Ectodermal cell (in vitro differentiated cells): ENCODE data around the gene THBS1.

Experiments used
- H3K27ac ChIP-seq: 2 replicates; pipeline ENCODE4 v1.7.0; 2013; ENCODE audit warnings: mild to moderate bottlenecking, low read depth, low read length; ENCODE audit not compliant: insufficient read depth, poor library complexity, severe bottlenecking
- H3K27me3 ChIP-seq: 2 replicates; pipeline ENCODE4 v1.7.0; 2013; ENCODE audit warnings: mild to moderate bottlenecking, low read length; ENCODE audit not compliant: insufficient read depth, control insufficient read depth, poor library complexity, severe bottlenecking
- H3K36me3 ChIP-seq: one replicate; pipeline ENCODE4 v1.7.0; 2013; ENCODE audit warnings: low read length; ENCODE audit not compliant: control insufficient read depth, insufficient read depth
- H3K4me1 ChIP-seq: one replicate; pipeline ENCODE4 v1.7.0; 2013; ENCODE audit warnings: low read length; ENCODE audit not compliant: control insufficient read depth, insufficient read depth
- H3K4me3 ChIP-seq: 2 replicates; pipeline ENCODE4 v1.7.0; 2013; ENCODE audit warnings: low read depth, low read length, control low read depth; ENCODE audit not compliant: insufficient read depth
- H3K9me3 ChIP-seq: 2 replicates; pipeline ENCODE4 v1.7.0; 2013; ENCODE audit warnings: mild to moderate bottlenecking, low read length, moderate library complexity; ENCODE audit not compliant: control insufficient read depth
- WGBS, 2 experiments: methylation state at CpG; one replicate each; pipeline ENCODE4 v1.1.7; 2013; ENCODE audit warnings: missing lambda C conversion rate in 2 of 2; 5-methylcytosine and 5-hydroxymethylcytosine counted together

Gene THBS1

DNA sequence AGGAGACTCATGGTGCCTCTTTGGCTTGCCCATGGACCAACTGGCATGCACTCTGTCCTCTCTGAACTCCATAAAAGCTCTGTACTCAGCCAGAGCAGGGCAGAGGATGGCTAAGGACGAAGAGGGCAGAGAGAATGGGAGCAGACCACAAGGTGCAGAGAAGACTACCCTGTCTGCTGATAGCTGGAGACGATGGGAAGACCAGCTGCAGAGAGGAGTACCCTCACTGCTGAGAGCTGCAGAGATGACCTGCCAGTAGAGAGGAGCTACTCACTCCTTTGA lies 65.0 kb downstream of the THBS1 start:
- no peak overlapping the region for H3K4me3 ChIP-seq
- peaks cover 20% of the 10 kb centered on the region for H3K4me1 ChIP-seq
- H3K9me3 ChIP-seq: no peaks in the 10 kb centered on the region
- 85 to 88% methylated on average over 2 of the region's 2 CpGs for WGBS, 2 experiments
- H3K27me3 ChIP-seq: no peaks in the 10 kb centered on the region
- no peak overlapping the region for H3K27ac ChIP-seq
- no peaks in the 10 kb centered on the region for H3K36me3 ChIP-seq

DNA sequence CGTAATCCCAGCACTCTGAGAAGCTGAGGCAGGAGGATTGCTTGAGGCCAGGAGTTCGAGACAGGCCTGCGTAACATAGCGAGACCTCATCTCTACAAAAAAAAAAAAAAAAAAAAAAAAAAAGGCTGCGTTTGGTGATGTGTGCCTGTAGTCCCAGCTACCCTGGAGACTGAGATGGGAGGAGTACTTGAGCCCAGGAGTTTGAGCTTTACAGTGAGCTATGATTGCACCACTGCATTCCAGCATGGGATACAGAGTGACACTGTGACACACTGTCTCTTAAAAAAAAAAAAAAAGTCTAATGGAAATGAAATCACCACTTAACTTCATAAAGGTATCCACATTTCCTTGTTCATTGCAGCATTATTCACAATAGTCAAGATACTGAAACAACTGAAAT lies 65.5 kb downstream of the THBS1 start:
- no peak overlapping the region for H3K27ac ChIP-seq
- H3K36me3 ChIP-seq: no peaks in the 10 kb centered on the region
- H3K9me3 ChIP-seq: no peaks in the 10 kb centered on the region
- peaks cover 20% of the 10 kb centered on the region for H3K4me1 ChIP-seq
- H3K4me3 ChIP-seq: no peak overlapping the region
- 96 to 97% methylated on average over 3 to 5 of the region's 5 CpGs for WGBS, 2 experiments
- H3K27me3 ChIP-seq: no peaks in the 10 kb centered on the region
